HG03280 (cell line): Measurements from ENCODE around the gene MTUS2.

ENCODE experiments used
- ATAC-seq: cut with Tn5 transposase; IDR thresholded peaks from one replicate; pipeline ENCODE4 v1.9.1; 2021; ENCODE audit warnings: mild to moderate bottlenecking, moderate library complexity; ENCODE audit not compliant: unreplicated experiment

The MTUS2 gene

DNA sequence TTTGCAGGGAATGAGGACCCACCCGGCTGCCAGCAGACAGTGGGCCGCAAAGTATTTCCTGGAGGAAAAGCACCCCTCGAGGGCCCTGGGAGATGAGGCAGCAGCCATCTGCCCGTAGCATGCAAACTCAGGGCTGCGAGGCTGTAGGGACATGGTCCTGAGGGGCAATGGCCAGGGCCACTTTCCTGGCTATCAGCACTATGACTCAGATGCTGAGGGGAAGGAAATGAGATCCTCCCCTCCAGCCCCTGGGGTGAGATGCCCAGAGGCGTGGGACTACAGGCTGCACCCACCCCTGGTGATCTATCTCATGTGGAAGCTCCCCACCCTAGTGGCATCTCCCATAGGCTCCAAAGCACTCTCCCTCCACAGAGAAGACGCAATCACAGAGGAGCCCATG, 695.2 kb downstream of the MTUS2 start:
- no peak for ATAC-seq

DNA sequence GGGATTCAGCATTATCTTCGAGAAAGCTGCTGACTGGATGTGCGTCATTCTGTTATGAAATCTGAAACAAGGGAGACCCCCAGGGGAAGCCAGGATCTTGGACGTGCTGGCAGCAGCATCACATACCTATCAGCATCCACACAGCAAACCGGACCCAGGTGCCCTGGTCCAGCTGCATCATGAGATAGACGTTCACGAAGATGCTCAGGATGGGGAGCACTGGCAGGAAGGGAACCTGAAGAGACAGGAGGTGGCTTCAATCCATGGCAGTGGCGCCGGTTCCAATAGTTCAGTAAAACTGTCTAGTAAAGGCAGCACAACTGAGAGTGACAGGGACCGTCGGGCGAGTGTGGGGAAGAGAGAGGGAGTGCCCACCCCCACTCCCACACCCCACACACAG, 695.9 kb downstream of the MTUS2 start:
- ATAC-seq: no peak

DNA sequence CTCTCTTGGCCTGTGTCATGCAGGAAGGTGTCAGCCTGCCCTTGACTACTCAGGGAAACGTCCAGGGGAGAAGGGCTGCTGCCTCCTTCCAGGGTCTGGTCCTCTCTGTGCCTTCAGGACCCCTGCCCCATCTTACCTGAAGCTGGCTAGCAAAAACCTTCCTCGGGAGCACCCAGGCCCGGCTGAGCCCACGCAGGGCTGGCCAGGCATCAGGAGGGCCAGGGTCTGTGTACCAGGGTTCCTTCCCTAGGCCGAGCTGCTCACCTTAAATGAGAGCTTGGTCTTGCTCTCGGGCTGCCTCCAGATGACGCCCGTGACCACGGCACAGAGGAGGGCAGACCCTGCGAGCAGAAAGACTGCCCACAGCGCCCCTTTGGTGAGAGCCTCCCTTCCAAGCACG, 696.7 kb downstream of the MTUS2 start:
- no peak for ATAC-seq

DNA sequence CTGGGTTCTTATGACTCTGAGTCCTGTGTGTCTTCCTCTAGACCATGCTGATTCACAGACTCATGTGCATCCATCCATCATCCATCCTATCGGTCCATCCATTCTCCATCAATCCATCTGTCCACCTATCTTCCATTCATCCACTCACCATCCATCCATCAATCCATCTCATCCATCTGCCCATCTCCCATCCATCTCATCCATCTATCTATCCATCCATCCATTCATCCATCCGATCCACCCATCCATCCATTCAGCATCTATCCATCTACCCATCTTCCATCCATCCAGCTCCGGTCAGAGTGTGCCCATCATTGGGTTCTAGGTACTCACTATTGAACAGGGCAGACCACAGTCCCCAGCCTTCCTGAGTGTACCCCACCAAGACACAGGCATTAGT, 699.8 kb downstream of the MTUS2 start:
- ATAC-seq: no peak

DNA sequence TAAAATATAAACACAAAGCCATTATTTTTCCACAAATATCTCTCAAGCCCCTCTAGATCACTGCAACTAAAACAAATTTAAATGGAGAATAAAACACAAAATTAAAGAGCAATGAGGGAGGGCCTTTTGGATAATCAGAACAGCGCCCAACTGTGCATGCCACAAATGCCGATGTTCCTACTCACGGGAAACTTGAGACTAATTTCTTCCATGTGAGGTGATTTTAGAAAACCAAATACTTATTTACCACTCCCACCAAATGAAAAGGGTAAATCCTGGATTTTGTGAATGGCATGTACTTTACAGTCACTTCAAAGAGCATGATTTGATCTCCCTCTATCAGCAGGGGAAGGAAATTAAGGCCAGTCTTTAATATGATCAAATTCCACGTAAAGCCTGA, 700.5 kb downstream of the MTUS2 start:
- ATAC-seq: no peak

DNA sequence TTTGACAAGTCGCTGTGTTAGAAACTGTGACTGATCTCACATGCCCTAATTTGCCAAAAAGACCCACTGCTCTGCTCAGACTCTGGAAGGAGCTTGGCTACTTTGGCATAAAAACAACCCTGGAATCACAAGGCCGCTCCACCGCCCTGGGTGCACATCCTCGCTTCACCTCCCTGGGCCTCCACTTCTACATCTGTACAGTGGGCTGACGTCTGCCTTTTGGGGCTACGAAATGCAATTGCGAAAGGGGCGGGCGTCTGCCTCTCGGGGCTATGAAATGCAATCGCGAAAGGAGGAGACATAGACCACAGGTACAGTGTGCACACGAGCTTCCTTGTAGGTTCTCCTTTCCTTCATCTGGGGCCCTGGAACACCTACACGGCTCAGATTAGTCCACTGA, 701.2 kb downstream of the MTUS2 start:
- no peak for ATAC-seq

DNA sequence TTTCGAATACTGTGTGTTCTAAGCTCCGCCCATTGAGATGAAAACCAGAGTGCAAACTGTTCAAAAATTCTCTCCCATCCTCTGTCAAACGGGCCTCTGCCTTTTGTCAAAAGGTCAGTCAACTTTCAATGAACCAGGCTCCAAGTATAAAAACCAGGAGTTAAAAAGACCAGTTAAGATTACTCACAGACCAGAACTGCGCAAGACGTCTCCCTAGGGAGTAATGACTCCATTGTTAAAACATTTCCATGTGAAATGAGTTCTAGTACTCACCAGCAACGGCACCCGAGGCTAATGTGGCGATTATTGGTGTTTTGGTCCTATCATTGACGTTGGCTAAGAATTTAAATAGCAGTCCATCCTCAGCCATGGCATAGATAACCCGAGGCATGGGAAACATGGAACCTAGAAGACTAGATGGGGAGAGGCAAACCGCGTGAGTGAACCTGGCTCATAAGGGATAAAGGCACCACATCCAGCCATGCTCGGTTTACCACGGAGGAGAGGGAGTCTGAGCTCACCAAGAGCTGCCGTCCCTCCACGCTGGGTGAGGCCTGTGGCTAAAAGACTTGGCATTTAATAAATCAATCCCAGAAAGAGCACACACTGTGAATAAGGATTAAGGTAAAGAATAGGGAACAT, 702.0 kb downstream of the MTUS2 start:
- ATAC-seq: no peak

DNA sequence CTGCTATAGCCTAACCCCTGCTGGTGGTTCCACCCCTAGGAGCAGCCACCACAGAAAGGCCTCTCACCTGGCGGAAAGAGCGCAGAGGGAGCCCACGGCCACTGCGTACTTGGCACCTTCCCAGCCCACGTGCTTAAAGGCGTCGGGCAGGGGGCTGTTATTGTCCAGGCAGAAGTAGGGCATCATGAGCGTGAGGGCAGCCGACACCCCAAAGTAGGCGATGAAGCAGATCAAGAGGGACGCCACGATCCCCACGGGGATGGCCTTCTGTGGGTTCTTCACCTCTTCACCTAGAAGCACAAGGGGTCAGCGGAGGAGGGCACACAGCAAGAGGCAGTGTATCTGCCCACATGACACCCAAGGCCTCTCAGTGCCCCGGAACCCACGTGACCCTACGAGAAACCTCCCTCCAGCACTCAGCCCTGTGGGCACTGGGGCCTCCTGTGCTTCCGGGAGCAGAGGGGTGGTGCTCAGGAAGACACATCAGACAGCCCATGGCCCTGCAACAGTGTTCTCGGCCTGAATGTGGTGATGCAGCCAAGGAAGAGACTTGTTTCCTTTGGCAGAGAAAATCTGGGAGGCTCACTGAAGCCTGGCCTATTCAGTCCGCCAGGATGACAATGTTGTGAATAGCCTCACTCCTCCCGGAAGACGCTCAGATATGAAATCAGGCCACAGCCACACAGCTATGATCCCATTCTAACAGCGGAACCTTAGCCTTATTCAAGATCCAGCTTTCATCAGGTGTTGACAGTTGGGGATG, 703.2 kb downstream of the MTUS2 start:
- ATAC-seq: no peak

DNA sequence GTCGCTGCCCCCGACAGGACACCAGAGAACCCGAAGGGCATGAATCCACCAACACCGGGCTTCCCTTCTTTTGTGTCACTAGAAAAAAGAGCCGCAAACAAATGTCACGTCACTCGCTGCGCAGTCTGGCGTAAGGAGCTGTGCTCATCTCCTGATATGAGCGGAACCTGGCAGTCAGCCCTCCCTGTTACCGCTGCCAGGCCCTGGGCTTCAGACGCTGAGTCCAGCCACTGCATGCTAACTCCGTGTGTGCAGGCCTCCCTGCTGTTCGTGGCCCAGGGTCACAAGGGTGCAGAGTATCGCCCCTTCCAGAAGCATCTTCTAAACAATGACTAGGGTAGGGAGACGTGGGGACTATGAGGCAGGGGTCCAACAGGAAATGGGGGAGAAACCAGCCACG, 704.0 kb downstream of the MTUS2 start:
- no peak for ATAC-seq

DNA sequence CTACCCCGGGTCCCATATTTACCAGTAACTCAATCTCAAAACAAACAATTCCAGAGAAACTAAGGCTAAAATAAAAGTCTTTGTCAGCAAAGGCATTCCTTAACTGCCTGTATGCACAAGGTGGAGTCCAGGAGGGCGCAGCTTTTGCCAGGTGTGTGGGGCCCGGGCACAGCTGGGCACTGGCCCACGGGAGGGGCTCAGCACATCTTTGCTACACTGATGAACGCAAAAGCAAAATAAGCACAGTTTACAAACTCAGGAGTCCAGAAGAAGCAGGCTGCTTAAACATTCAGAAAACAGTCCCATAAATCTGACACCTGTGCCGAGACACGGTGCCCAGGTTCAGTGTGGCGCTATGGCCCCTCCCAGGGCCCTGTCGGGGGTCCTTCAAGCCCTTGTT, 704.5 kb downstream of the MTUS2 start:
- no peak for ATAC-seq

DNA sequence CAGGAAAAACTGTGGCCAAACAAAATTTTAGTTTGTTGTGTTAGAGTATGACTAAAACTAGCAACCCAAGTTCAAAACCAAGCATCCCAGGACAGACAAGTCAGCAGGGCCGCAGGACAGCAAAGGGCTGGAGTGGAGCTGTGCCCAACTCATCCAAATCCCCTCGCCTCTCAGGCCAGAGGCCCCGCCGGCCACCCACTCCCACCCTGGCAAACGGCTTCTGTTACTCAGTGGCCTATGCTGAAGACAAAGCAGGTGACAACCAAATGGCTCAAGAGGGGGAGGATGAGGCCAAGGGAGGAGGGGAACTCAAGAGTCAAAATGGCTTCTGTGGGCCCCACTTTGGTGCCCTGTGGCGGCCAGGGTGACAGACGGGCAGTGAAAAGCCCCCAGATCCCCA, 705.6 kb downstream of the MTUS2 start:
- ATAC-seq: no peak

DNA sequence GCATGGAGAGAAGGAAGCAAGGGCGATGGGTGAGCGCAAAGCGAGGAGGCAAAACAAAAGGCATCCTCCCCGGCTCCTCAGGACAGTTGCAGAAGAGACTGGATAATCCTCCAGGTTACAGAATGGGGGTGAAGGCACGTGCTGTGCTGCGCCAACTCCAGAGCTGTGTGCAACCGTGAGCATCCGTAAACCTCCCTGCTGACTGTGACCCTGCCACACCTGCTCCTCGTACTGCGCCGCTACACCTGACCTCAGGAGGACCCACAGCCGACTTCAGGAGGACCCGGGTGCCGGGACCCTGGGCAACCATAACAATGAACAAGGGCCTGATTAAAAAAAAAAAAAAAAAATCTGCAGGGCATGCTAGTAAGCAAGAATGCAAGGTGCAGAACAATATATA, 706.6 kb downstream of the MTUS2 start:
- no peak for ATAC-seq

DNA sequence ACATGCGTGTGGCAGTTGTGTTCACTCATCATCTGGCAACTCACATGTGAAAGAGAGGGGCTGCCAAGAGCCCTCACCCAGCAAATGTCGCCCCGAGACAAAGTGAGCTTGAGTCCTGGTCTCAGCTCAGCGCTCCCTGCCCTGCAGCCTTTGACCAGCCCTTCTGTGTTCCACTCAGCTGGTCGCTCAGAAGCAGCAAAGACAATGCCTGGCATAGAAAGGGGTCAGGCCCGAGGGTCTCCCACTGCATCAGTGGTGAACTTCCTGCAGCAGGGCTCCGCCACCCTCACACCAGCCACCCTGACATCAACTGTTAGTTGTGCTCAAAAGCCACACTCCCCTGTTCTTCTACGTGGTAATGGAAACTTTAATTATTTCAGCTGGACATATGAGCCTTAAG, 707.4 kb downstream of the MTUS2 start:
- no peak for ATAC-seq

DNA sequence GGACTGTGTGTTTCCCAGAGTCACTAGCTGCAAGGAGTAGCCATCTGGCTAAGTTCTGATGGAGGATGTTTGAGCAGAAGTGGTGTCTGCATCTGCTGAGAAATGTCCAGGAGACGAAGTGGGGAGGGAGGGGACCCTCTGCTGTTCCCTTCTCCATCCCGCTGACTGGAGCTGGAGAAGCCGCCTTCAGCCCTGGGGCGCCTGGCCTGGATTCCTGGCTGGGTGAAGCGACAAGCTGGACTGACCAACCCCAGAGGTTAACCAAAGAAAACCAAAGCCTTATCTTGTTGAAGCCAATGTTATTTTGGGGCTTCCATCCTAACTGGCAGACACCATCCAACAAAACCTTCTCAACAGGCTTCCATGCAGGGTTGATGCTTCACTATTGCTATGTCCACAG, 707.8 kb downstream of the MTUS2 start:
- no peak for ATAC-seq

DNA sequence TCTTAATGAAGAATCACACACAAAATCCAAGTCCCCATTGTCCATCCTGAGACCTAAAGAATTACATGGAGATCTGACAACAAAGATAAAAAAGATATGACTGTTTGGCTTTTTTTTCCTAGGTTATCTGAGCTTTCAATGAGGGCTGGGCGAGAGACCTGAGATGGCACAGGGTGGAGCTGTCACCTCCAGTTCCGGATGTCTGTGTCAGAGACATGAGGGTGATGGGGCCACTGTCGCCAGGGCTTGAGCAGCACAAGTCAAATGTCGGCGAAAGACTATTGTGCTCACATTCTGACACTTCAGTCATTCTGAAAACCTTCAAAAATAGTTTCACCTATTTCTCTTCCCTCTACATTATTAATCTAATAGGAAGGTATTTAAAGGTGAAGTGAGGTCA, 709.6 kb downstream of the MTUS2 start:
- ATAC-seq: no peak

DNA sequence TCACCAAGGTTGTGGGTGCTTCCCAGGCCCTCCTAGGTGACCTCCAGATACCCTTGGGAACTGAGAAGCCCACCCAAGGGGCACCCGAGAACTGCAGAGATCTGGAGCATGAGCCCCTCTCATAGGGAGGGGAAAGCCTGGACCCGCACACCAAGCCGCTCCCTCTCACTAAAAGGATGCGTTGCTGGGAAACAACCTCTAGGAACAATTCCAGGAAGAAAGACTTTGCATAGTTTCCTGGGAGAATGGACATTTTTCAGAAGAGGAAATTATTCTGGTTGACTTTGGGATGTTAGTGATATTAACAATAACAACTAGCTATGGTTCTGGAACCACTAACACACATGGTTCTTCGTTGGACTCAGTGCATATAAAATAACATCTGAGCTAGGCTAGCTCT, 710.8 kb downstream of the MTUS2 start:
- ATAC-seq: no peak

DNA sequence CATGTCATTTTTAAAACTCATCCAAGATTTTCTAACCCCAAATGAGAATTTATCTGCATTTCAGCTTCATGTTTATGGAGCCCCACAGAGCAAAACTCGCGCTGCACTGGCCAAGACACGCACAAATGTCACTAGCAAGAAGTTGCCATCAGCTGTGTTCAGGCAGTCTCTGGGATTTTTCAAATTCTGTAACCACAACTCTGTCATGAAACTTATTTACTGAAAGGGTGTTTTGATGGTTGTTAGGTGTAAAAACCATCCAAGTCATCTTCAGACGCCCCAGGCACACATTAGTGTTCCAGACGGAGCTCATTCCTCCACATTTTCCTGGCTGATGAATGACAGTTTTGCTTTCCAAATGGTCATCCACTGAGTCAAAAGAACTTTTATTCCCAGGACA, 712.0 kb downstream of the MTUS2 start:
- ATAC-seq: no peak

DNA sequence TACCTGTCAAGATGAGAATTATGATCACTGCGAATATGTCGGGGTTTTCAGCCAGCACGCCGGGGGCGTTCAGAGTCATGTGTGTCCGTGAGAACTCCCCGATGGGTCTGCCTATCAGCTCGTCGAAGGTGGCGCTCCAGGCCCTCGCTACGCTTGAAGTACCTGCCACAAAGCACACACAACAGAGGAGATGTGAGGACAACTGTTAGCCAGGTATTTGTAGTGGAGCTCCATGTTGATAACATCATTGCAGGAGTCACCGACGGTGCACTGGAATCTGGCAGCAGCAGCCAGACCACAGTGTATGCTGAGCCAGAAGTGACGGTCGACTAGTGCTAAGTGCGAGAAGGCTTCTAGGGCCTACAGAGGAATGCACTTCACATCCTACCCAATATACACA, 712.7 kb downstream of the MTUS2 start:
- no peak for ATAC-seq

DNA sequence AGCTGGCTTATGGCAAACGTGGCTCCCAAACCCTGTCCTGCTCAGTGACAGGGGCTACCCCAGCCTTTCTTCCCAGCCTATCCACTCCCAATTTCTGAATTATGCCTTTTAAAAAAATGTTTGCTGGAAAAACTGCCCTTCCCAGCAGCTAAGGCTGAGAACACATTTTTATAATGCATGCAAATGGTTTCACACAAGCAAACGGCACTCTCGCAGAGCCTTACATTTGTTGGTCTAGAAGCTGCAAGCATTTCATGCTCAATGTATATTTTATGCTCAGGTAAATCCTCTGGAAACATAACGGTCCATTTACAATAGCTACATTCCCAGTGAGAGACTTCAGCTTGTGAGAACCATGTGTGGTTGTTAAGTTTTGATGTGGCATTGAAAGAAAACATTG, 713.9 kb downstream of the MTUS2 start:
- no peak for ATAC-seq

DNA sequence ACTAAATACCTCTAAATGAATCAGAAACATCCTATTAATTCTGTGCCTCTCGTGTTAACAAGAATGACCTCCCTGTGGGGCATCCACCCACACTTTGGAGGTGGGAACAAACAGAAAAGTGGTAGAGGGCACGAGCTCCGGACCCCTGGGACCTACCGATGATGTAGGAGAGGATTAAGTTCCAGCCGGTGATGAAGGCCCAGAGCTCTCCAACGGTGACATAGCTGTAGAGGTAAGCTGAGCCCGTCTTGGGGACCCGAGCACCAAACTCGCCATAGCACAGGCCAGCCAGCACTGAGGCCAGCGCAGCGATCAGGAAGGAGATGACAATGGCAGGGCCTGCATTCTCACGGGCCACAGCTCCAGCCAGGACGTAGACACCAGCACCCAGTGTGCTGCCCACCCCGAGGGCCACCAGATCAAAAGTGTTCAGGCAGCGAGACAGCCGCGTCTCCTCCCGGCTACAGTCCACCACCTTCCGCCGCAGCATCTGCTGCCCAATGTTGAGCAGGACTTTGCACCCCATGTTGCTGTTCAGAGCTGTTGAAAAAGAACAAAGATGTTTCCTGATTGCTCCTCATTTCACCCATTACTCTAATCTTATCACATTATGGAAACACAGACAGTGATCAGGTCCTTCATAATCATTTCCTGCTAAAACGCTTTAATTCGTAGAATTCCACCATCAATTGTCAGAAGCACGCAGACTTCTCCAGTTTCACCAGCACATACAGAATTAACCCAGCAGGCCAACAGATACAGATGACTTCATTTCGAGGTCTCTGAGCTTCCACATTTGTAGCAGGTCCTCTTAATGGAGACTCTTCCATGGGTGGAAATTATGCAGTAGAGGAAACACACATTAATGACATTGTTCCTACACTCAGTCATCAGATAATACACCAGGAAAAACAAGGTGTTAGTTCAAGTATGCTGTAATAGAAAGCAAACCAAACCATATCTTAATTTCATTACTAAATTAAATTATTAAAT, 715.8 kb downstream of the MTUS2 start:
- no peak for ATAC-seq

DNA sequence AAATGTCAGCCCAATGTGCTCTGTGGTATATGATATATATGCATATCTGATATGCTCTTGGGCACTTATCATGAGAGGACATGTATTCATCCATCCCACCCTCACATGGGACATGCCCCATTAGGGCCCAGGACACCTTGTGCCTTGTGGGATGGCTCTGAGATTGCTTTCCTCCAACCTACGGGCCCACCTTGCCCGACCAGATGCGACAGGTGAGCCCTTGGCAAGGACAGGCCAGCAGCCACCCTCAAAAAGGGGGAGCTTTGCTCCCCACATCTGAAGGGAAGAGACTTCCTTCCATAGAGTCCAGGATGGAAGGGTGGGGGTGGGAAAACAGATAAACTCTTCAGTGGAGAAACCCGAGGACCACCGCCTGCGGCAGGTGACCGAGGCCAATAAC, 716.7 kb downstream of the MTUS2 start:
- no peak for ATAC-seq
